ENCODE data around the gene FZD10.

The FZD10 gene, protein sequence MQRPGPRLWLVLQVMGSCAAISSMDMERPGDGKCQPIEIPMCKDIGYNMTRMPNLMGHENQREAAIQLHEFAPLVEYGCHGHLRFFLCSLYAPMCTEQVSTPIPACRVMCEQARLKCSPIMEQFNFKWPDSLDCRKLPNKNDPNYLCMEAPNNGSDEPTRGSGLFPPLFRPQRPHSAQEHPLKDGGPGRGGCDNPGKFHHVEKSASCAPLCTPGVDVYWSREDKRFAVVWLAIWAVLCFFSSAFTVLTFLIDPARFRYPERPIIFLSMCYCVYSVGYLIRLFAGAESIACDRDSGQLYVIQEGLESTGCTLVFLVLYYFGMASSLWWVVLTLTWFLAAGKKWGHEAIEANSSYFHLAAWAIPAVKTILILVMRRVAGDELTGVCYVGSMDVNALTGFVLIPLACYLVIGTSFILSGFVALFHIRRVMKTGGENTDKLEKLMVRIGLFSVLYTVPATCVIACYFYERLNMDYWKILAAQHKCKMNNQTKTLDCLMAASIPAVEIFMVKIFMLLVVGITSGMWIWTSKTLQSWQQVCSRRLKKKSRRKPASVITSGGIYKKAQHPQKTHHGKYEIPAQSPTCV

DNA sequence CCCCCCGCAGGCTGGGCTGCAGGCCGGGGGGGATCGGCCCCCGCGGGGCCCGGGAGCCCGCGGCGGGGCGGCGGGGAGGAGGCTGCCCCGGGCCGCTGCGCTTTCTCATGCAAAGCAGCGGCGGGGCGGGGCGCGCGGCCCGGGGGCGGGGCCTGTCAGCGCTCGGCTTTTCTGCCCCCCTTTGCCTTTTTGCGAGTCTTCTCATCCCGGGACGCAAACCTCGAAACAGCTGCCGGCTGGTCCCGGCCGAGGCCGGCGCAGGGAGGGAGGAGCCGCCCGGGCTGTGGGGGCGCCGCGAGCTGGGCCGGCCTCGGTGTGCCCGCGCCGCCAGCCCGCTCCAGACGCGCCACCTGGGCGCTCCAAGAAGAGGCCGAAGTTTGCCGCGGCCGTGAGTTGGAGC, at the start of gene FZD10:
Gene FZD10, plus strand, starts transcription at position 198 of the 400 bp plus-strand sequence. CDS start 479 bp downstream, outside the sequence.
- no peak for DNase-seq

DNA sequence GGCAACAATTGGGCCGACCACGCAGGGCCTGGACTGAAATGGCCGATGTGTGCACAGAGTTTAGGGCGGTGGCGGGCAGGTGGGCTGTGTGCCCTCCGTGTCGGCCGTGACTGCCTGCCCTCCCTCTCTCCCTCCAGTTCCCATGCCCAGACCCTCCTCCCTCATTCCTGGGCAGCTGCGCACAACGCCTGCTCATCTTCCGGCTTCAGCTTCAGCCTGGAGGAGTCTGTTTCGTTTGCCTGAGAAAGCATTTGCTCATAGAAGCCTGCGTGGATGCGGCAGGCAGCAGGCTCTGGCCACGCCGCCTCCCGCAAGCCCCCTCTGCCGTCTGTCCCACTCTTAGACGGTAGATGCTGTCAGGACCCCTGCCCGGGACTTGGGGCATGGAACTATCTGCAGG, 47.3 kb upstream of the FZD10 start:
- DNase-seq: no peak

DNA sequence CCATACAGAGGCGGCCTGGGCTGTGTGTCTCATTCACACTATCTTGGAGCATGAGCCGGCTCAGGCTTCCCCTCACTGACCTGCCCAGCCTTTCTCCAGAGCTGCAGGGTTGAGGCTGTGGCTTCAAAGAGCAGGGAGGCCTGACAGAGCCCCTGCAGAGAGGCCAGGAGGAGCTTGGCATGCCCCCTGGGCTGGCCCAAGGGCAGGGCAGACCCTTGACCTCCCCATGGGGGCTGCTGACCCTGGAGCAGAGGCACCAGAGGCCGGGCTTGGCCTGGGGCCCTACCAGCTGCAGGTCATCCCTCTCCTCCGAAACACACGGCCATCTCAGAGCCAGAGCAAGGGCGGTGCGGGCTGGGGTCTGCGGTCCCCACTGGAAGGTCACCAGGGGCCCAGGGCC, 46.6 kb upstream of the FZD10 start:
- no peak for DNase-seq

DNA sequence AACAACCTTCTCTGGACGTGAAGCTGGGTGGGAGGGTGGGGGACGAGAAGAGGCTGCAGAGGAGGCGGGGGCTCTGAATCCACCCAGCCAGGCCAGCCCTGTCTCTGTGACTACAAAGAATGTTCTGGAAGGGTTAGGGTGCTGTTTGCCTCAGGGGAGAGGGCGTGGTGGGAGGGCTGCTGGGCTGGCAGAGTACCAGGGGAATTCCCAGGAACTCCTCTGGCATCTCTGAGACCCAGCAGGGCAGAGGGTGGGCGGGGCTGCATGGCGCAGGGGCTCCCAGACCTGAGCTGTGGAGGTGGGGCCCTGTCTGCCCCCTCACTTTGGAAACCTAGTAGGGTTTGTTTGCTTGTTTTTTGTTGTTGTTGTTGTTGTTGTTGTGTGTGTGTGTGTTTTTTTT, 45.5 kb upstream of the FZD10 start:
- DNase-seq: no peak

DNA sequence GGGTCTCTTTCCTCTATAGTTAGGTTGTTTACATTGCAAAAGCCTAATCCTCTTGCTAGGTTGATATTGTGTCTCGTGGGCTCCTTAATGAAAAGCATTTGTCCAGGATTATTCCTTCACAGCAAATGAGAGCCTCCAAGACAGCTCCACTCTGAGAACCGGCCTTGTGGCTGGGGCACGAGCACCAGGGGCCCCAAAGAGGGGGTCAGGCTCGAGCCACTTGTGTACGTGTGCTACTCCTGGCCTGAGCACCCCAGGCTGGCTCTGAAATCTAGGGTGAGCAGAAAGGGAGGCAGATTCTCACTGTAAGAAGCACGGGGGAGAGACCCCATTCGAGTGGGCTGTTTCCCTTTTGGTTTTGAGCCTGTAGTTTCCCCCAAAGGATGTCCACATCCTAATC, 45.0 kb upstream of the FZD10 start:
- DNase-seq: no peak

DNA sequence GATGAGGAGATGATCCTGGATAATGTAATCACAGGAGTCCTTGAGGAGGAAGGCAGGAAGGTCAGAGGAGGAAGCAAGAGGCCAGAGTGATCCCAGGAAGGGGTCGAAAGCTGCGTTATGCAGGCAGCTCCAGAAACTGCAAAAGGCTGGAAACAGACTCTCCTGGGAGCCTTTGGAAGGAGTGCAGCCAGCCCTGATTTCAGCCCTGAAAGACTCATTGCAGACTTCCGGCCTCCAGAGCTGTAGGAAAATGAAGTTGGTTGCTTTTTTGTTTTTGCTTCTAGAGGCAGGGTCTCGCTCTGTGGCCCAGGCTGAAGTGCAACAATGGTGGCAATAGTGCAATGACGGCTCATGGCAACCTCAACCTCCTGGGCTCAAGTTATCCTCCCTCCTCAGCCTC, 44.6 kb upstream of the FZD10 start:
- DNase-seq: no peak

DNA sequence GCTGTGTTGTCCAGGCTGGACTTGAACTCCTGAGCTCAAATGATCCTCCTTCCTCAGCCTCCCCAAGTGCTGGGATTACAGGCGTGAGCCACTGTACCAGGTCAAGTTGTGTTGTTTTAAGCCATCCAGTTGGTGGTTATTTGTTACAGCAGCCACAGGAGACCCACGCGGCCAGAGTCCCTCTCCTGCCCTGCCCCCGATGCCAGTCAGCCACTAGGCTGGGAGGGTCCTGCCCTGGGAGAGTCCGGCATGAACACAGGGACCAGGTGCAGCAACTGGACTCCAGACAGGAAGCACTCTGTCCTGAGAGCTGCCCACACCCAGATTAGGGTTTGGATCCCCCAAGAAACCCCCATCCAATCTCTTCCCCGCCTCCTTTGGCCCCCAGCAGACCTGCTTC, 44.1 kb upstream of the FZD10 start:
- no peak for DNase-seq

DNA sequence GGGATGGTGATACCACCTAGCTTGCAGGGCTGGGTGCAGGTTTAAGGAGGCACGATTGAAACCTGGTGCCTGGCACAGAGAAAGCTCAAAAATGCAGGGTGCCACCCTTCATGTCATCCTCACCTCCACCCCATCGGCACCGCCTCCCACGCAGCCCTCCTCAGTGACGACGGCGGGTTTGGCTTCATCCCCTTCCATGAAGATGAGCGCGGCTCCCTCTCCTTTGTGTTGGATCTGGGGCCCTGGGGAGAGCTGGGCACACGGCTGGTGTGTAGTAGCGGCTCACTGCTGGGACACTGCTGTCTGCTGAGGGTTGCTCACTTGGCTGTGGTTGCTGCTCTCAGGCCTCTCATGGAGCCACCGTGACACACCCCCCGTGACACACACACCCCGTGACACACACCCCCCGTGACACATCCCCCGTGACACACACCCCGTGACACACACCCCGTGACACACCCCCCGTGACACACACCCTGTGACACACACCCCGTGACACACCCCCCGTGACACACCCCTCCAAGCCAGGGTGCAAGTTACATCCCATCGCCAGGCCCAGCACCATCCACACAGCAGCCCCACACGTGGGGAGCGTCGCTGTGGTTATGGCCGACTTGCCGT, 42.9 kb upstream of the FZD10 start:
- DNase-seq: no peak

DNA sequence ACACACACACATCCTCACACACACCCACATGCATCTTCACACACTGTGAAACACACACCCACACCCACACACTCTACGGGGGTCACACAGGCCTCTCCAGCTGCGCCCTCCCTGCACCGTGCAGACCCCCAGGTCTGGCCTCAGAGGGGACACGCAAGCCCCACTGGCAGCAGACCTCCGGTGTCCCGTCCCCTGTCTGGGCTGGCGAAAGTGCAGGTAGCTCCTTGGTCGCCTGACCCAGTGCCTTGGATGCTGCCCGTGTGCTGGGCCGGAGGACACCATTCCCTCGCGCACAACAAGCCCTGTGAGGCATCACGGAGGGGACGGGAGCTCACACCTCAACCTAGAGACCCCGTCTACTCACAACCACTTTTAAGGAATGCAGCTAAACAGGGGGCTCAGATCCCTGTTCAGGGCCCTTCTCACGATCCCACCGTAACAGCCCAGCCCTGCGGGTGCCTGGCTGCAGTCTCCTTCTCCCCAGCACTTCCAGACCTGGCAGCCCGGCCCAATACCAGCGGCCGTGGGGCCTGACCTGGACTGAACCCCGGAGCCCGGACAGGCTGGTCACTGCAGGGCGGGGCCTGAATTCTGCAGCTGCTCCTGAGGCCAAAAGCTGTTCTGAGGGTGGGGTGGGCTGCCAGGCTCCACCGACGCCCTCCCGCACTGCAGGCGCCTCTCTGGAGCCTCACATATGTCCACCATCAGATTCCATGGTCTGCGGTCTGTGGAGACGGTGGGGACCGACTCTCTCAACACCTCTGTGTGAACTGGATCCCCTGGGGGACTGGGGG, 42.1 kb upstream of the FZD10 start:
- DNase-seq: no peak

DNA sequence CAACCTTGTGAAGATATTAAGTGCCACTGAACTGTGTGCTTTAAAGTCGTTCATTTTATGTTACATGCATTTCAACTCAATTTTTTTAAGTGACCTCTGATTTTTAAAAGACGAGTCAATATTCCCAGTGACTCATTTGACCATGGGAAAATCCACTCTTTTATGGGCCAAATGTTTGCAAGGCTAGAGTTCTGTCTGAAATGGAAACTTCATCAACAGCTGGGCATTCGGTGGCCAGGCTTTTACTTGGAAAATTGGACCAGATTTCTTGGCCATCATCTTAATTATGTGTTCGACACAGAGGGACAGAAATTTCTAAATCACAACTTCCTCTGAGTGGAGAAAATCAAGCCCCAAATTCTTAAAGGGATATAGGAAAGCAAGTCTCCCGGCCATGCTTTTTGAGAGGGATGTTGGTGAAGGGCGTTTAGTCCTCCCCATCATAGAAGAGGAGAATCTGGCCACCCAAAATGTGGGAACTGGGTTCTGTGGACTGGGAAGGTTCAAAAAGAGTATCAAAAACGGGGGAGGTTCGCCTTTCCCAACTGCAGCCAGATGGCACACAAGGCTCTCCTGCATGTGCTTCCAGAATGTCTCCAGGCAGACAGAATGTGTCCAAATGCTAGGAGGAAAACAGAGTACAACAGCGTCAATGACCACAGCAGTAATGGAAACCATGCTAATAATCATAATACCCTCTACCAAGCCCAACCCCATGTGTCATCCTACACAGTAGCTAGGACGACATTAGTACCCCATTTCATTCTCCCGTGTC, 40.9 kb upstream of the FZD10 start:
- no peak for DNase-seq

DNA sequence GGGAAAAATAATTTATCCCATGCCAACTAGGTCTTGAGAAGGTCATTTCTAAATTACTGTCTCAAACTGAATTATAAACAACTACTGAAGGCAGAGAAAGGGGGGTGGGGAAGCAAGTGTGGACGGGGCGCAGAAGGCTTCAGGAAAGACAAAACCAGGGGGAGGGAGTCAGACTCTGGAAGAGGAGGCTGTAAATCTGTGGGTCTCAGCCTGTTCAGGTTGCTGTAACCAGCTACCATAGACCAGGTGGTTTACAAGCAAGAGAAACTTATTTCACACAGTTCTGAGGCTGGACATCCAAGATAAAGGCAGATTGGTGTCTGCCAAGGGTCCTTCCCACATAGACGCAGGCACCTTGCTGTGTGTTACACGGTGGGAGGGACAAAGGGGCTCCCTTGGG, 39.9 kb upstream of the FZD10 start:
- DNase-seq: no peak

DNA sequence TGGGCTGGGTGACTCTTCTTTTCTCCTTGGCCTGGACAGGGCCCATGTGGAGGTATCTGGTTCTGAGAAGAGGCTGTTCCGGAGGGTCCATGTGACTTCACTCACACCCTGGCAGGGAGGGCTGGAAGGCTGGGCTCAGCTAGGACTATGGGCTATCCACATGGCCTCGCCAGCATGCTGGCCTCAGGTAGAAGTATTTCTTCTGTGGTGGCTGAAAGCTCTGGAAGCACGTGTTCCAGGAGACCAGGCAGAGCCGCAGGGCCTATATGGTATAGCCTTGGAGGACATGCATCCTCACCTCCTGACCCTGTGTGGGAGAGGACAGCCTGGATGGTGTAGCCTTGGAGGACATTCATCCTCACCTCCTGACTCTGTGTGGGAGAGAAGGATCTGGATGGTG, 38.2 kb upstream of the FZD10 start:
- DNase-seq: no peak

DNA sequence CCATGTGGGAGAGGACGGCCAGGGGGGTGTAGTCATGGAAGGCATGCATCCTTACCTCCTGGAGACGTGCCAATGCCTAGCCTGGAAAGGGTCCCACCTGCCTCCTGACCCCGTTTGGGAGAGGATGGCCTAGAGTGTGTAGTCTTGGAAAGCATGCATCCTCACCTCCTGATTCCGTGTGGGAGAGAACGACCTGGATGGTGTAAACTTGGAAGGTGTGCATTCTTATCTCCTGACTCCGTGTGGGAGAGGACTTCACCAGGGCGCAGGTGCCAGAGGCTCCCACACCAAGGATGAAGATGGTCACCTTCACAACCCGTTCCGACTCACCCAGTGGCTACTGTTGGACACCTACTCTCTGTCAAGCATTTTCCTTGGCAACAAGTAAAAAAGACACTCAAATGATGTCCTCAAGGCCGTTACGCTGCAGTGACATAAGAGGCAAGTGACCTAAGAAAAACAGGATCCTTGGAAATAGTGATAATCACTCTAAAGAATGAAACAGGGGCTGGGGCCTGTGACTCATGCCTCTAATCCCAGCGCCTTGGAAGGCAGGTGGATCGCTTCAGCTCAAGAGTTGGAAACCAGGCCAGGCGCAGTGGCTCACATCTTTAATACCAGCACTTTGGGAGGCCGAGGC, 37.5 kb upstream of the FZD10 start:
- DNase-seq: no peak

DNA sequence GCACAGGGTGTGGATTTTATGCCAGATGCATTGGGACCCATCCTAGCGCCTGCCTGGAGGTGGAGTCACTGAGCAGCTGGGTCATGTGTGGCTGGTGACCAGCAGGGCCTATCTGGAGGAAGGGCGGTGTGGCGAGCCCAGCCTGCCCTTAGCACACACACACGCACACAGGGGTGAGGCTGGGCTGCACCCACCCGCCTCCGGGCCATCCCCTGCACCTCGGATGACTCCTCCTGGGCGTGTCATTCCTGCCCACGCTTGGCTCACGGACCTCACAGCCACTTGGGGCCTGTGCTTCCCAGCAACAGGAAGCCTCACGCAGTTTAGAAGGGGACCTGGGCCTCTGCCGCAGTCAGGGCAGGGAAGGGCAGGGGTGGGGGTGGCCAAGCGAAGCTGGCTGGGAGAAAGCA, 36.2 kb upstream of the FZD10 start:
- DNase-seq: no peak

DNA sequence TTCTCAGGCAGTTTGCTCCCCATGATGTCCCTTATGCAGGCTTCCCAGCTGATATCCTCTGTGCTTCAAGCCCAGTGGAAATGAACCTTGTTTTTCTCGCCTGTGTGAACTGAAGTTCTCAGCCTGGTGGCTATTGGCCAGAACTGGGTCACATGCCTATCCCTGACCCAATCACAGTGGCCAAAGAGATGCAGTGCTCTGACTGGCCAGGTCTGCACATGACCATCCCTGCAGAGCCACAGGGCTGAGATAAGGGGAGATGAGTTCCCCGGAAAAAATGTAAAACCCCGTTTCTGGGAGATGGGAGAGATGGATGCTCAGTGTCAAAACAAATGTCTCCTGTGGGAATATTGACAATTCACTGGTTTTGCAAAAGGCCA, 34.7 kb upstream of the FZD10 start:
- no peak for DNase-seq

DNA sequence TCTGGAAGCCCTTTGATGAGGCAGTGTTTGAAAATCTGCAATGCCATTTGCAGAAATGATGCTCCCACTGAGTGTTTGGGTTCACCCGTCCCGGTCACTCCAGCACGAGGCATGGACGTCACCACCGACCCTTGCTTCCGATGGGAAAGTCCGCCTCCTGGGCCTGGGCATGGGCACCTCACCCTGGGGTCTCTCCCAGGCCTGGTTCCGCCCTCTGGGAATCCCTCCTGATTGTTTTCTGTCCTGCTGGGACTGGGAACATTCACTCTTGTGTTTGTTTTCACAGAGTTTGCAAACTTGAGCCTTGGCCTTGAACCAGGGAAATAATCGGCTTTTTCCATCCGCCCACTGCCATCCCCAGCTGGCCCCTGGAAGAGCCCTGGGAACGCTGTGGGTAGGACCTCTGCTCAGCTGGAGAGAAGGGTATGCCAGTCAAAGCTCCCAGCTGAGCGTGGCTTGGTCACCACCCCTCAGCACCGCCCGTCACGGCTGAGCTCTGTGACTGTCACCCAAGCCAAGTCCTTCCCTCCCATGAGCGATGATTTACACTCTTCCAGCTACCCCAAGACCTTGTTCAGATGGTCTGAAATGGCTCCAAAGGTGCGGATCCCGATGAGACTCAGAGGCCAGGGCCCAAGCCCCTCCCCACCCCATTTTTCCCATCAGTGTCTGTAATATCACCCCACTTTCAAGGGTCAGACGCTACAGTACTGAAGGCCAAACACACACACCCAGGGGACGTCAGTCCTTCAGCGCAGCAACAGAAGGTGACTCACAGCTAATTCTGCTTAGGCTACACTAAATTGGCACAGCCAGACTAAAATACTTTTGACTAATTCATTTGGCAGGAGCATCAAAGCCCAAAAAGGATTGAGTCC, 34.1 kb upstream of the FZD10 start:
- no peak for DNase-seq

DNA sequence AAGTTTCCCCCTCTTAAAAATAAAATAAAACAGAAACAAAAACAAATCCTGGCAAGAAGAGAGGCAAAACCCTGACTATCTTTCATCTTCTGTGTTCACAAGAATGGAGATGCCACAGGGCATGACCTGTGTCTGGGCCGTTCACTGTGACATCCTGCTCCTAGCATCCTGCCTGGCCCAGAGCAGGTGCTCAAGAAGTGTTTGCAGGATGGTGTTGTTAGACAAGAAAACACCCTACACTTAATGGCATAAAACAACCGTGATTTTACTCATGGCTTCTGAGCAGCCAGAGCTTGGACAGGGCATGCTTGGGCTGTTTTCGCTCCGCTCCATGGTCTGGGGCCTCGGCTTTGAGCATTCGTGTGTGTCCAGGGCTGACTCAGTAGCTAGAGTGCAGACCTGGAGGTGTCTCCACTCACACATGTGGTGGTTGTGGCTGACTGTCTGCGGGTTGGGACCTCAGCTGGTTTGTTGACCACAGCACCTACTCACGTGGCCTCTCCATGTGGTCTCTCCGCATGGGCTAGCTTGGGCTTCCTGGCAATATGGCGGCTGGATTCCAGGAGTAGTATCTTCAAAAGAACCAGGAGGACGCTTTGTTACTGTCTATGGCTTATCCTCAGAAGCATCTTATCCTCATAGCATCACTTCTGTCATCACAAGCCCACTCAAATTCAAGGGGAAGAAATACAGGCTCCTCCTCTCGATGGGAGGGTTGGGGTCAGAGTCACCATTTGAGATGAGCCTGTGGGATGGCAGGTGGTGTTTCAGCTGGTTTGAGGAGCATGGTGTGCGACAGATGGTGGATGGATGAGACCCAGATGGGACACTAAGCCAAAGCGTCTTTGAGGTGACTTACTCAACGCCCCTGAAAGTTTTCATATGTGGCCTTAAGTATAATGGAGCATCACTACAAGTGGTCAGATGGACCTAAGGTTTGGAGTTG, 33.2 kb upstream of the FZD10 start:
- DNase-seq: no peak

DNA sequence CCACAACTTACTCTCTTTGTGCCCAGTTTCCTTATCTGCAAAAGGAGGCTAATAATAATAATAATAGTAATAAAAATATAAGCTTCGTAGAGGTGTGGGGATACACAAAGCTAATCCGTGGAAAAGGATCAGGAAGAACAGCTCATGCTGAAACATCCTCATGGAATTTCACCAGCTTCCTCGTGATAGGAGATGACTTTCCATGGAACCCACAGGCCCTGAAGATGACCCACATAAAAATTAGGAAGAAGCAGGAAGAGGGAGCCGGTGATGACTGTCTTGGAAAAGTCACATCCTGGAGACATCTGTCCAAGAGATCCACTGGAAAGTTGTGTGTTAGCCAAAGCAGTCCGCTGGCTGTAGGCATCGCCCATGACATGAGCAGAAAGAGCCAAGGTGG, 31.9 kb upstream of the FZD10 start:
- DNase-seq: no peak

DNA sequence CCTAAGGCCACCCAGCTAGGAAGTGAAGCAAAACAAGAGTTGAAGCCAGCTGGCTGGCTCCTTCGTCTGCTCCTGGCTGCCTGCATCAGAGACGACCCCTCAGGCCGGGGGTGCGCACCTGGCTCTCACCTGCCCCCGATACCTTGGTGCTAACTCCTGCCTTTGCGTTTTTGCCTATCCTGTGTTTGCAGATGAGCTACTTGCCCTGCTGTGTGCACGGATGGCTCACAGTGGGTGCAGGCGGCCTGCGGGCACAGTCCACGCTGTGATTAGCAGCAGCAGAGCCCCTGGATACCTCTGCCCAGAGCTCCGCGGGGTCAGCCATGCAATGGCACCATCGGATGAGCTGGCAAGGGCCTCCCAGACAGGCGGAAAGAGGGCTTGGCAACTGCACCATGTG, 31.2 kb upstream of the FZD10 start:
- DNase-seq: no peak

DNA sequence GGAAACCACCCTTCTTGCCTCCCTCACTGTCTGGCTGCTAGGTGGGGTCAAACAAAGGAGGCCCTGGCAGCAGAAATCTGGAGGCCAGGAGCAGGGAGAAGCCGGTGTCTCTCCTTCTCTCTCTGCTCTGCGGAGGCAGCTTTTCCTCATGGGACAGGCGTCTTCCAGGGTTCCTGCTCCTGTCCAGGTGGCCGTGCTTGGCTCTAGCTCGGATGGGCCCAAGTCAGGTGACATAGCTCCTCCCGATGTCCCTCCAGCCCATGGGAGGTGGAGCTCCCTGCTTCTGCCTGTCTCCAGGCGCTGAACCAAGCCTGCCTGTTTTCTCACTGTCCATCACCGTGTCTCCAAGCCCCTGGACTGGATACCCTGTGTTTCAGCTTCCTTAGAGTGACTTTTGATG, 30.5 kb upstream of the FZD10 start:
- no peak for DNase-seq

Data from GOT3 (cell line).